Prostate gland (tissue), 2 donors: Measurements from ENCODE around the gene JMJD1C.

Experiments
- POLR2A ChIP-seq: fragments of 450-650 bp; IDR thresholded peaks from one replicate; pipeline ENCODE4 v1.6.1; 2016; ENCODE audit warnings: antibody characterized with exemption, mild to moderate bottlenecking
- POLR2AphosphoS5 ChIP-seq: sonication (generic); formaldehyde crosslinking; IDR thresholded peaks from one replicate; pipeline ENCODE4 v1.6.1; 2017; ENCODE audit warnings: antibody characterized with exemption
- TF ChIP-seq, protein P1 (sequence below), 4 experiments: fragments of 200-600 bp in 2 of 4; fragments of 450-650 bp in 2 of 4; sonication (generic) in 2 of 4; IDR thresholded peaks; 1 replicate in 3 of 4; 2 replicates in 1 of 4; pipeline ENCODE4 v1.5.1; 2016 to 2019; ENCODE audit warnings: antibody characterized with exemption in 4 of 4, mild to moderate bottlenecking in 2 of 4, moderate library complexity in 2 of 4

DNA sequence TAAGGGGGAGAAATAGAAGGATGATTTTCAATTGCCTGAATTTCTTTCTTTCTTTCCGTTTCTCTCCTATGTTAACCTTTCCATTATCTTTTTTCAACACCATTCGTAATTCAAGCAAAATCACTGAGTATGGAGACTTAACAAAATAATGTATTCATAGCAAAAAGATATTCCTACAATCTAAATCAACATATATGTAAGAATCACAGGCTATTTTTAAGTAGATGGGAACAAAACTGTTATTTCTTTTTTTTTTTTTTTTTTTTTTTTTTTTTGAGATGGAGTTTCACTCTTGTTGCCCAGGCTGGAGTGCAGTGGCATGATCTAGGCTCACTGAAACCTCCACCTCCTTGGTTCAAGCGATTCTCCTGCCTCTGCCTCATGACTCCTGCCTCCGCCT lies 27.2 kb upstream of the JMJD1C start:
- TF ChIP-seq, protein P1, sequence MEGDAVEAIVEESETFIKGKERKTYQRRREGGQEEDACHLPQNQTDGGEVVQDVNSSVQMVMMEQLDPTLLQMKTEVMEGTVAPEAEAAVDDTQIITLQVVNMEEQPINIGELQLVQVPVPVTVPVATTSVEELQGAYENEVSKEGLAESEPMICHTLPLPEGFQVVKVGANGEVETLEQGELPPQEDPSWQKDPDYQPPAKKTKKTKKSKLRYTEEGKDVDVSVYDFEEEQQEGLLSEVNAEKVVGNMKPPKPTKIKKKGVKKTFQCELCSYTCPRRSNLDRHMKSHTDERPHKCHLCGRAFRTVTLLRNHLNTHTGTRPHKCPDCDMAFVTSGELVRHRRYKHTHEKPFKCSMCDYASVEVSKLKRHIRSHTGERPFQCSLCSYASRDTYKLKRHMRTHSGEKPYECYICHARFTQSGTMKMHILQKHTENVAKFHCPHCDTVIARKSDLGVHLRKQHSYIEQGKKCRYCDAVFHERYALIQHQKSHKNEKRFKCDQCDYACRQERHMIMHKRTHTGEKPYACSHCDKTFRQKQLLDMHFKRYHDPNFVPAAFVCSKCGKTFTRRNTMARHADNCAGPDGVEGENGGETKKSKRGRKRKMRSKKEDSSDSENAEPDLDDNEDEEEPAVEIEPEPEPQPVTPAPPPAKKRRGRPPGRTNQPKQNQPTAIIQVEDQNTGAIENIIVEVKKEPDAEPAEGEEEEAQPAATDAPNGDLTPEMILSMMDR (IDR thresholded peaks at IDR 0.05), result no peak
- TF ChIP-seq POLR2A (no peak), POLR2AphosphoS5 (no peak)
